Gastroesophageal sphincter (tissue), 3 donors: Measurements from ENCODE around the gene LMBRD1.

Experiments
- EP300 ChIP-seq: sonication (generic); formaldehyde crosslinking; IDR thresholded peaks from one replicate; pipeline ENCODE4 v1.6.1; 2017; ENCODE audit warnings: antibody characterized with exemption, mild to moderate bottlenecking
- POLR2A ChIP-seq, 2 donors: fragments of 450-650 bp; IDR thresholded peaks; one replicate each; pipeline ENCODE4 v1.6.1; 2017; ENCODE audit warnings: antibody characterized with exemption in 2 of 2, mild to moderate bottlenecking in 2 of 2, moderate library complexity in 1 of 2
- POLR2AphosphoS5 ChIP-seq: sonication (generic); formaldehyde crosslinking; IDR thresholded peaks from one replicate; pipeline ENCODE4 v1.6.1; 2017; ENCODE audit warnings: antibody characterized with exemption
- TF ChIP-seq, protein P1 (sequence below), 4 experiments: fragments of 200-600 bp in 2 of 4; fragments of 450-650 bp in 2 of 4; sonication (generic) in 1 of 4; IDR thresholded peaks; one replicate each; pipeline ENCODE4 v1.5.1; 2017 to 2019; ENCODE audit warnings: antibody characterized with exemption in 4 of 4, mild to moderate bottlenecking in 2 of 4, moderate library complexity in 2 of 4

DNA sequence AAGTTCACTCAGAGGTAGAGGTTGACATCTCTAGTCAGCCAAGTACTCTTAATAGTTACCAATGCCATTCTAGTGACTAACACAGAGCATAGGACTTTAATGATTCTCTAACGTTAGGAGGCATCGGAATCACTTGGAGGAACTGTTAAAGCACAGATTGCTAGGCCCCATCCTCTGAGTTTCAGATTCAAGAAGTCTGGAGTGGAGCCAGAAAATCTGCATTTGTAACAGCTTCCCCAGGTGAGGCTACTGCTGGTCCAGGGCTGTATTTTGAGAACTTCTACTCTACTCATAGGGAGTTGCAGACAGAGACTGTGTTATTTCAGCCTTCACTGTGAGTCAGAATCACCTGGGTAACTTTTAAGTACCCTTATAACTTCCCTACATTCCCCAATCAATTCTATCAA is 5.7 kb downstream of the LMBRD1 start:
- TF ChIP-seq POLR2A (IDR thresholded peaks at IDR 0.05) (no peak), EP300 (no peak), POLR2AphosphoS5 (no peak)
- TF ChIP-seq, protein P1, sequence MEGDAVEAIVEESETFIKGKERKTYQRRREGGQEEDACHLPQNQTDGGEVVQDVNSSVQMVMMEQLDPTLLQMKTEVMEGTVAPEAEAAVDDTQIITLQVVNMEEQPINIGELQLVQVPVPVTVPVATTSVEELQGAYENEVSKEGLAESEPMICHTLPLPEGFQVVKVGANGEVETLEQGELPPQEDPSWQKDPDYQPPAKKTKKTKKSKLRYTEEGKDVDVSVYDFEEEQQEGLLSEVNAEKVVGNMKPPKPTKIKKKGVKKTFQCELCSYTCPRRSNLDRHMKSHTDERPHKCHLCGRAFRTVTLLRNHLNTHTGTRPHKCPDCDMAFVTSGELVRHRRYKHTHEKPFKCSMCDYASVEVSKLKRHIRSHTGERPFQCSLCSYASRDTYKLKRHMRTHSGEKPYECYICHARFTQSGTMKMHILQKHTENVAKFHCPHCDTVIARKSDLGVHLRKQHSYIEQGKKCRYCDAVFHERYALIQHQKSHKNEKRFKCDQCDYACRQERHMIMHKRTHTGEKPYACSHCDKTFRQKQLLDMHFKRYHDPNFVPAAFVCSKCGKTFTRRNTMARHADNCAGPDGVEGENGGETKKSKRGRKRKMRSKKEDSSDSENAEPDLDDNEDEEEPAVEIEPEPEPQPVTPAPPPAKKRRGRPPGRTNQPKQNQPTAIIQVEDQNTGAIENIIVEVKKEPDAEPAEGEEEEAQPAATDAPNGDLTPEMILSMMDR (IDR thresholded peaks at IDR 0.05), result no peak
